Spleen (tissue), 7 donors: Measurements from ENCODE around the gene SNRPD1.

Experiments
- POLR2A ChIP-seq, 3 donors: fragments of 450-650 bp; IDR thresholded peaks; one replicate each; pipeline ENCODE4 v1.5.1; 2017; ENCODE audit warnings: antibody characterized with exemption in 3 of 3, mild to moderate bottlenecking in 1 of 3
- POLR2AphosphoS5 ChIP-seq, 3 donors: sonication (generic); formaldehyde crosslinking; IDR thresholded peaks; one replicate each; pipeline ENCODE4 v1.5.1; 2017; ENCODE audit warnings: antibody characterized with exemption in 3 of 3
- TF ChIP-seq, protein P1 (sequence below), 11 experiments: fragments of 200-600 bp in 7 of 11; fragments of 450-650 bp in 4 of 11; sonication (generic) in 4 of 11; IDR thresholded peaks in 8 of 11; conservative IDR thresholded peaks in 3 of 11; 1 replicate in 7 of 11; 2 replicates in 4 of 11; pipeline versions ENCODE4 v1.4.0 to v1.8.0; 2016 to 2021; ENCODE audit warnings: antibody characterized with exemption in 11 of 11, inconsistent platforms in 4 of 11, mild to moderate bottlenecking in 1 of 11
- donor health status: DM: no; HTN: no; CAD: no; lungs with moderate emphysema.
- donor health status: DM: no; HTN: no; CAD: no.
- donor health status: DM: no; HTN: no; CAD: no.

DNA sequence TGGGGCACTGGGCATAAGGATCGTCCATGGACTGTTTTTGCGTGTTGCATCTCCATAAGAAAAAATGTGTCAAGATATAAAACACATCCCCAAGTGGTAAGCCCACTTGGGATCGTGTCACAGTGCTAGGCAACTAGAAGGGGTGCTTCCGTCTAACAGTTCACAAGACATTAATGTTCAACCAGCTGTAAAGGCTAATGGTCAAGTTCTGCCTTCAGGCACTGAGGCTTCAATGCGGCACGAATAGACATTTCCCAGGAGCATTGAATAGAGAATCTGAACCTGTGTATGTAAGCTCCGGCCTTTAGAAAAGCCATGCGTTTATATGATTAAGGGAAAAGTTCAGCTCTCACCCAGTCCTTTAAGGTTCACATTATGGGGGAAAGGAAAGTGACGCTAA lies 50.5 kb downstream of the SNRPD1 start:
- TF ChIP-seq, protein P1, sequence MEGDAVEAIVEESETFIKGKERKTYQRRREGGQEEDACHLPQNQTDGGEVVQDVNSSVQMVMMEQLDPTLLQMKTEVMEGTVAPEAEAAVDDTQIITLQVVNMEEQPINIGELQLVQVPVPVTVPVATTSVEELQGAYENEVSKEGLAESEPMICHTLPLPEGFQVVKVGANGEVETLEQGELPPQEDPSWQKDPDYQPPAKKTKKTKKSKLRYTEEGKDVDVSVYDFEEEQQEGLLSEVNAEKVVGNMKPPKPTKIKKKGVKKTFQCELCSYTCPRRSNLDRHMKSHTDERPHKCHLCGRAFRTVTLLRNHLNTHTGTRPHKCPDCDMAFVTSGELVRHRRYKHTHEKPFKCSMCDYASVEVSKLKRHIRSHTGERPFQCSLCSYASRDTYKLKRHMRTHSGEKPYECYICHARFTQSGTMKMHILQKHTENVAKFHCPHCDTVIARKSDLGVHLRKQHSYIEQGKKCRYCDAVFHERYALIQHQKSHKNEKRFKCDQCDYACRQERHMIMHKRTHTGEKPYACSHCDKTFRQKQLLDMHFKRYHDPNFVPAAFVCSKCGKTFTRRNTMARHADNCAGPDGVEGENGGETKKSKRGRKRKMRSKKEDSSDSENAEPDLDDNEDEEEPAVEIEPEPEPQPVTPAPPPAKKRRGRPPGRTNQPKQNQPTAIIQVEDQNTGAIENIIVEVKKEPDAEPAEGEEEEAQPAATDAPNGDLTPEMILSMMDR (IDR thresholded peaks at IDR 0.05 in 8 of 11, conservative IDR thresholded peaks at IDR 0.05 in 3 of 11) = no peak
- TF ChIP-seq POLR2A (IDR thresholded peaks at IDR 0.05) = no peak
- no peak for TF ChIP-seq POLR2AphosphoS5 (IDR thresholded peaks at IDR 0.05)
